Fibroblast of lung (primary cell): ENCODE results near the gene LMNA. TPM values are rescaled to one million over a fixed set of nuclear protein-coding genes. Genes with fewer than 3 reads are reported as not detected.
A peak's percentile ranks its signal among the peaks of the same experiment; 100 is the strongest.

Source experiments
- DNase-seq, 2 donors: peaks; one replicate each; pipeline versions ENCODE4 v3.0.0 to v3.0.0-alpha.2; 2010; ENCODE audit warnings: low read depth in 2 of 2
- H2AFZ ChIP-seq: 2 replicates; pipeline ENCODE4 v1.5.1; 2012; ENCODE audit warnings: low read length, control low read depth, inconsistent platforms
- H3K27ac ChIP-seq: 2 replicates; pipeline ENCODE4 v1.5.1; 2011; ENCODE audit warnings: low read length, control low read depth; ENCODE audit not compliant: insufficient read depth
- H3K27me3 ChIP-seq: 2 replicates; pipeline ENCODE4 v1.5.1; 2011; ENCODE audit warnings: mild to moderate bottlenecking, low read length; ENCODE audit not compliant: control insufficient read depth, insufficient read depth
- H3K36me3 ChIP-seq: 2 replicates; pipeline ENCODE4 v1.5.1; 2011; ENCODE audit warnings: low read length; ENCODE audit not compliant: control insufficient read depth, insufficient read depth
- H3K4me1 ChIP-seq: 2 replicates; pipeline ENCODE4 v1.5.1; 2011; ENCODE audit warnings: low read length; ENCODE audit not compliant: control insufficient read depth, insufficient read depth; ENCODE audit errors: extremely low read depth
- H3K4me2 ChIP-seq: 2 replicates; pipeline ENCODE4 v1.5.1; 2011; ENCODE audit warnings: low read length, control low read depth; ENCODE audit not compliant: insufficient read depth; ENCODE audit errors: extremely low read depth
- H3K4me3 ChIP-seq, 4 experiments: fragments of 200-600 bp in 1 of 4; sonication (generic) in 1 of 4; replicated peaks in 1 of 4; 2 replicates each; pipeline ENCODE4 v1.5.1; 2011 to 2016; ENCODE audit warnings: low read length in 4 of 4, low read depth in 3 of 4, mild to moderate bottlenecking in 3 of 4, control low read depth in 2 of 4, inconsistent platforms in 1 of 4, mixed read lengths in 1 of 4; ENCODE audit not compliant: insufficient read depth in 1 of 4; ENCODE audit errors: control extremely low read depth in 1 of 4
- H3K79me2 ChIP-seq: 2 replicates; pipeline ENCODE4 v1.5.1; 2012; ENCODE audit warnings: mild to moderate bottlenecking, low read length, inconsistent platforms; ENCODE audit not compliant: control insufficient read depth, insufficient read depth
- H3K9ac ChIP-seq: 2 replicates; pipeline ENCODE4 v1.5.1; 2011; ENCODE audit warnings: mild to moderate bottlenecking, low read length, control low read depth; ENCODE audit not compliant: insufficient read depth
- H3K9me3 ChIP-seq: 2 replicates; pipeline ENCODE4 v1.5.1; 2012; ENCODE audit warnings: low read depth, low read length; ENCODE audit not compliant: control insufficient read depth, insufficient read depth
- H4K20me1 ChIP-seq: 2 replicates; pipeline ENCODE4 v1.5.1; 2011; ENCODE audit warnings: low read length; ENCODE audit not compliant: control insufficient read depth, insufficient read depth; ENCODE audit errors: extremely low read depth
- CTCF ChIP-seq, 2 donors: IDR thresholded peaks in 1 of 2; conservative IDR thresholded peaks in 1 of 2; 1 replicate in 1 of 2; 2 replicates in 1 of 2; pipeline ENCODE4 v1.5.1; 2011 to 2012; ENCODE audit warnings: low read length in 2 of 2, control low read depth in 1 of 2, inconsistent platforms in 1 of 2, low read depth in 1 of 2, mild to moderate bottlenecking in 1 of 2
- EZH2 ChIP-seq: IDR thresholded peaks from 2 replicates; pipeline ENCODE4 v1.5.1; 2012; ENCODE audit warnings: low read length, control low read depth, mild to moderate bottlenecking; ENCODE audit errors: missing control alignments
- polyA plus RNA-seq, 2 donors: library from polyadenylated mRNA; depleted of rRNA in 1 of 2; stranded (reverse) in 1 of 2; unstranded in 1 of 2; fragments of >200 nt; gene quantifications; 2 replicates each; pipeline ENCODE4 v1.2.1, GENCODE V29; 2011 to 2012; ENCODE audit warnings: missing spikeins in 1 of 2
- total RNA-seq: library from RNA; depleted of rRNA; stranded (reverse); fragments of >200 nt; gene quantifications from 2 replicates; pipeline ENCODE4 v1.2.1, GENCODE V29; 2014

The LMNA gene
- total and polyA plus RNA-seq, 2 donors (not counting 1 experiment from before 2014, with no cell fraction given): 613 to 1,150 TPM

- Histone ChIP-seq H4K20me1 (no peaks in the 10 kb centered on the region), H3K27ac (peak overlapping the region; percentile 99), H2AFZ (no peak overlapping the region), H3K9me3 (no peaks in the 10 kb centered on the region), H3K79me2 (peaks cover 94% of the 10 kb centered on the region), H3K4me2 (peak overlapping the region; percentile 85), H3K4me1 (peaks cover 38% of the 10 kb centered on the region), H3K36me3 (peaks cover 8% of the 10 kb centered on the region), H3K9ac (peak overlapping the region; percentile 41), H3K27me3 (no peaks in the 10 kb centered on the region), H3K4me3 (peak overlapping the region; percentile 18 to 100 (median 36))
- no peak for TF ChIP-seq EZH2
- TF ChIP-seq CTCF (conservative IDR thresholded peaks at IDR 0.05 in 1 of 2, IDR thresholded peaks at IDR 0.05 in 1 of 2; ENCODE audit: low read depth in 1 of 2, low read length in 2 of 2): no peak
- DNase-seq: no peak
Measured at GRCh38 chr1:156122086-156122485, 7.6 kb downstream of the LMNA start.

DNA sequence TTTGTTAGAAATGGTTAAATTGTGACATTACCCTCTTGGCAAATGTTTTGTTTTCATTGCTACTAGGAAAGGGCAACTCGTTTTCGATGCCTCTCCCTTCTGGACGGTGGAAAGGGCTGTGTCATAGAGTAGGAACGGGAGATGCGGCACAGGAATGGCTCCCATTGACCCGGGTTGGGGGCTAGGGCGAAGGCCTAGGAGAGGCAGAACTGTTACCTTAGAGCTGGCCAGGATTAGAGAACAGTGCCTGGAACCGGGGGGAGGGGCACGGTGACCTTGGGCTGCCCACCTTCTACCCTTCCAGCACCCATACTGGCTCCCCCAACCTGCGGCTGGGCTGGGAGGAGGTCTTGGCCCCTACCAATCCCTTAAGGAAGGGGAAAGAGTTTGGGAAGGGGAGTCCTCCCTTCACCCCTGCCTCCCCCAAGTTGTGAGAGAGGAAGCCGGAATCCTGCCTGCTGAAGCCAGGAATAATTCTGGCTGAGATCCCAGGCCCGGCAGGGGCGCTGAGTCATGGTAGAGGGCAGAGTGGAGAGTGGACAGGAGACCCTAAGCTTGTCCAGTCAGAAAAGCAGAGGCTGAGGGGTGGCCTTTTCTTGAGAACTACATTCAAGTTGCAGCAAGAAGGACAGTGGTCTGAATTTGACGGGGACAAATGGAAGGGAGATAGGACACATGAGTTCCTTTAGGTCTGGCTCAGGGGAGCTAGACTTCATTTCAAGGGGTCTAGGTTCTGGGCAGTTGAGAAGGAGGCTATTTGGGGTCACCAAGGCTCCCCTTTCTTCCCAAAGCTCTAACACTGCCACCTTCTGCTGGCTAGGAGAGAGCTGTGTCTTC, 8.2 kb downstream of the LMNA start:
- H3K9me3 ChIP-seq: no peaks in the 10 kb centered on the region
- no peak overlapping the region for H2AFZ ChIP-seq
- H3K9ac ChIP-seq: peak overlapping the region; percentile 60
- H3K4me1 ChIP-seq: peaks cover 39% of the 10 kb centered on the region
- H3K27ac ChIP-seq: peak overlapping the region; percentile 99
- no peaks in the 10 kb centered on the region for H4K20me1 ChIP-seq
- H3K4me3 ChIP-seq: peak overlapping the region; percentile 24 to 100 (median 36)
- peak overlapping the region; percentile 85 for H3K4me2 ChIP-seq
- H3K36me3 ChIP-seq: peaks cover 8% of the 10 kb centered on the region
- DNase-seq: peak; percentile 90 to 94
- no peaks in the 10 kb centered on the region for H3K27me3 ChIP-seq
- TF ChIP-seq EZH2: no peak
- no peak for TF ChIP-seq CTCF (conservative IDR thresholded peaks at IDR 0.05 in 1 of 2, IDR thresholded peaks at IDR 0.05 in 1 of 2; ENCODE audit: low read depth in 1 of 2, low read length in 2 of 2)
- H3K79me2 ChIP-seq: peaks cover 94% of the 10 kb centered on the region

DNA sequence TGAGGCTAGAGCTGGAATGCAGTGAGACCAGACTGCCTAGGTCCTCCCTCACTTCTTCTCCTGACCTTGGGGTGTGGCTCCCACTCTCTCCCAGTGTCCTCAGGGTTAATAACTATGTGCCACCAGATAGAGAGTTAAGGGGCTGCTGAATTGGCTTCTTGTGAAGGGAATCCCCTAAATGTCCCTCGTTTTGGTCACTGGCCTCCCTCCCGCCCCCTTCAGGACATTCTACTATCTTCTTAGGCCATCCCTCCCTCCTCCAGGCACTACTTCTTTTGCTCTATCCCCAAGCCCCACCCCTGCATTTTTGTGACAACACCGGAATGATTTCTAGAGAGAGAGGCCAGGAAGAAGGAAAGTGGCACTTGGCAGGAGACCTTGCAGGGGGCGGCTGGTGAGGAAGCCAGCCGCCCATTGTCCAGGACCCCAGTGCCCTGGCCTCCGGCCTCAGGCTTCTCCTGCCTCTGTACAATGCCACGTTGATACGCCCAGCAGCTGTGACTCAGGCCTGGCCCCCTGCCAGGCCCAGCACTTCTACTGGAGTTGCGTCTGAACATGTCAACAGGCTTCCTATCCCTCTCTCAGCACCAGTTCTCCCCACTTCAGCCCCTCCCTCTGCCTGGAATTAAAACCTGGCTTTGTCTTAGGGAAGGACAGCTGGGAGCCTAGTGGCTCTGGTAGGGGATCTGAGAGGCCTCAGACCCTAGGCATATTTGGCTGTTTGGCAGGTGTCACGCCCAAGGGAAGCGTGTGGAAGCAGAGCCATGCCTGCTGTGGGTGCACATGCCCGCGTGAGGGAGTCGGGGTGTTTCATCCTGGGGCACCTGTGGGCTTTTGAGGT, 9.1 kb downstream of the LMNA start:
- H4K20me1 ChIP-seq: no peaks in the 10 kb centered on the region
- TF ChIP-seq CTCF (conservative IDR thresholded peaks at IDR 0.05 in 1 of 2, IDR thresholded peaks at IDR 0.05 in 1 of 2; ENCODE audit: low read depth in 1 of 2, low read length in 2 of 2): peak; percentile 30 to 35
- no peak for TF ChIP-seq EZH2

More for the DNA sequence above, 9.1 kb downstream of the LMNA start:
- peak overlapping the region; percentile 60 for H3K9ac ChIP-seq
- H3K36me3 ChIP-seq: peaks cover 13% of the 10 kb centered on the region
- no peaks in the 10 kb centered on the region for H3K9me3 ChIP-seq
- H3K4me2 ChIP-seq: peak overlapping the region; percentile 85
- peak overlapping the region; percentile 99 for H3K27ac ChIP-seq
- H3K27me3 ChIP-seq: no peaks in the 10 kb centered on the region
- H2AFZ ChIP-seq: no peak overlapping the region
- peaks cover 47% of the 10 kb centered on the region for H3K4me1 ChIP-seq
- DNase-seq: peak; percentile 97 to 98
- peaks cover 94% of the 10 kb centered on the region for H3K79me2 ChIP-seq
- H3K4me3 ChIP-seq: peak overlapping the region; percentile 24 to 100 (median 36)
